Stimulated activated CD8-positive, alpha-beta memory T cell treated with anti-CD3 and anti-CD28 coated beads, Interleukin-2, amount 100 ng/mL, for 1 hour (primary cell): ENCODE results near the gene HCN2.
"Not testable (repeated sequence)": the region's sequence is repeated elsewhere in the genome, so short reads cannot be mapped to it uniquely, and the experiment has no call there.

Source experiments
- DNase-seq, 2 donors: peaks; one replicate each; pipeline ENCODE4 v3.0.0-alpha.2; 2020; ENCODE audit warnings: low read depth in 2 of 2

The HCN2 gene

DNA sequence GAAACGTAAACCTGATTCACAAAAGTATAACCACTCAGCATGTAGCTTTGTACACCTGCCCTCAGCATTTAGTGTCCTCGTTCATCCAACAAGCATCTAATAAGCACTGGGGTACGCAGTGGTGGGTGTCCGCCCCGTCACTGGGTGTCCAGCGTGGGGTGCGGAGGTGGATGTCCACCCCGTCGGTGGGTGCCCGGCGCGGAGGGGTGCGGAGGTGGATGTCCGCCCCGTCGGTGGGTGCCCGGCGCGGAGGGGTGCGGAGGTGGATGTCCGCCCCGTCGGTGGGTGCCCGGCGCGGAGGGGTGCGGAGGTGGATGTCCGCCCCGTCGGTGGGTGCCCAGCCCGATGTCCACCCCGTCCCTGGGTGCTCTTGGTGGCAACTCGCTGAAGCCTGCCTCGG, 4.5 kb upstream of the HCN2 start:
- DNase-seq = not testable (repeated sequence)

DNA sequence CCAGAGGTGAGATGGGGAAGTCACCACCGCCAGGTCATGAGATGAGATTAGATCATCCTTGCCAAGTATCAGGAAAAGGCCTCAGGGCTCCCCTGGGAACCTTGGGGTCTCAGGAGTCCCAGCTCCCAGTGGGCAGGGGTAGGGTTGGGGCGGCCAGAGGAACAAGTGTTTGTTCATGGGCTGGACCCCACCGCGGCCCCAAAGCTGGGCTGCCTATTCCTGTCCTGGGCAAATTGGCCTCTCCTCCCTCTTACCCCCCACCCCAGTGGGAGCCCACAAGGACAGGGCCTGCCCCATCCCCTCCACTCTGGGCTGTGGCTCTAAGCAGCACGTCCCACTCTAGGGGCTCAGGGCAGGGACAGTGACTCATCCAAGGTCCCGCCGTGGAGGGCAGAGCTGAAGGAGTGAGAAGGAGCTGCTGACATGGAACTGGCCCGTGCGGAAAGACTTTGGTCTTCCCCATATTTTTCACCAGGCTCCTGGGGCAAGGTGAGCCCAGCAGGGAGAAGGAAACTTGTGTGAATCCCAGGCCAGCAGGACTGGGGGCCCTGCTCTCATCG, 4.0 kb upstream of the HCN2 start:
- DNase-seq = no peak

DNA sequence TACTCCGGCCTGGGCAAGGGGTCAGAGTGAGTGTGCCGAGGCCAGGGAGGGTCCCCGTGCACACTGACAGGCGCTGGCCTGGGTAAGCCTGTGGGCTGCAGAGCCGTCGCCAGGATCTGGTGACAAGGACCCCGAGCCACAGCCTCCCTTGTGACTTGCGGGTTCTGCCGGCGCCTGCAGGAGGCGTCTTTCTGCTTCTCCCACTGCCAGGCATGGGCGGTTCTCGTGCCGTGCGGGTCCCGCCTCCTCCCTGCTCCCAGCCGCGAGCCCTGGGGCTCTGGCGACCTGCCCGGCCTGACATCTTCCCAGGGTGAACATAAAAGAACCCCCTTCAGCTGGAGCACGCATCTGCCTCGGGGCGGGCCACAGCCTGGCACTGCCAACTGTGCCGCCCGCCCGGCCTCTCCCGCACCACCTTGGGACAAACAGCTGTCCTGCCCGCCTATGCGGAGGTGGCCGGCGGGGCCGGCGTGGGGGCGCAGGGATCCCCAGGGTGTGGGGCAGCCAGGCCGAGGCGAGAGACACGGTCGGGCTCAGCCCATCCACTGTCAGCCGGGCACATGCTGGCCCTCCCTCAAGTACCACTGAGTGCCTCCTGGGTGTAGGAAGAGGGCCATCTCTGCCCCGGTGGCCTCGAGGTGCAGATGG, 1.5 kb upstream of the HCN2 start:
- DNase-seq = no peak

DNA sequence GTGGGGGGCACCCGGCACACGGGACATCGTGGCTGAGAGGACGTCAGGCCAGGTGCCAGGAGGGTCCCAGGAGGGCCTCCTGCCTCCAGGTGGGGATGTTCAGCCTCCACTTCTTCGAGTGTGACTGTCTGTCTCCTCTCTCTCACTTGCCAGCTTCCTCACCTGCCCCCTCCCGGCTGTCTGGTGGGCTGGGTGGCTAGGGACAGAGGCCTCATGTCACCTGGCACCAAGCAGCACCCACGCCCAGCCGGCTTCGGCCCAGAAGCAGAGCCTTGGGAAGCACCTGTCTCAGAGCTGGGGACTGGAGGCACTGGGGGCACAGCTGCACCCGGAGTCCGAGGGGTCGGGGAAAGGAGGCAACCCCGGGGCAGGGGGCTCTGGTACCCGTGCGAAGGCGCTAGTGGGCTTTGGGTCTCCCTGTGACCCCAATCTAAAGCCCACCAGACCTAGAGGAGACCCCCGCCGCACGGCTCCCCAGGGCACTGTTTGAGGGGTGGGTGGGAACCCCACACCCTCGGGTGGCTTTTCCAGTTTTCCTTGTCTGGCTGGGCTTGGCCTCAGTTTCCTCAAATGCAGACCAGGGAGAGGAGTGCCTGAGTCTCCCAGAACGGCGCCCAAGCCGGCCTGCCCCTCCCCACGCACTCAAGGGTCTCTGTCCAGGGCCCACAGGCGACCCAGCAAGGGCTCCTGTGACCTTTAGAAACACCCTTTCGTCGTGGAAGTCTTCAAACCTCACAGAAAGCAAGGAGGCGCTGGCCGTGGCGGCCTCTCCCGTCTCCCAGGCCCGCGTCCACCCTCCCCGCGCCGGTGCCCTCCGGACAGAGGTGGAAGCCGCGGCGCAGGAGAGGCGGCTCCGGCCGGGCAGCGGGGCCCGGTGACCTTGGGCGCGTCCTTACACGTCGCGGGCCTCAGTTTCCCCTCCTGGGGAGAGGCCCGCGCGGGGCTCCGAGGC, 664 bp upstream of the HCN2 start:
- no peak for DNase-seq

DNA sequence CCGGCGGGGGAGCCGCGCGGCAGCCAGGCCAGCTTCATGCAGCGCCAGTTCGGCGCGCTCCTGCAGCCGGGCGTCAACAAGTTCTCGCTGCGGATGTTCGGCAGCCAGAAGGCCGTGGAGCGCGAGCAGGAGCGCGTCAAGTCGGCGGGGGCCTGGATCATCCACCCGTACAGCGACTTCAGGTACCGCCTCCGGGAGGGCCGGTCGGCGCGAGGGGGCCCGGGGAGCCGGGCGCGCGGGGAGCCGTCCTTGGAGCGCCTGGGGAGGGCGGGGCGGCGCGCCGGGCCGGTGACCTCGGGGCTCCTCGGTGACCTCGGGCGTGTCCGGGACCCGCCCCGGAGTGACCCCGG, 690 bp downstream of the HCN2 start:
- DNase-seq = no peak

DNA sequence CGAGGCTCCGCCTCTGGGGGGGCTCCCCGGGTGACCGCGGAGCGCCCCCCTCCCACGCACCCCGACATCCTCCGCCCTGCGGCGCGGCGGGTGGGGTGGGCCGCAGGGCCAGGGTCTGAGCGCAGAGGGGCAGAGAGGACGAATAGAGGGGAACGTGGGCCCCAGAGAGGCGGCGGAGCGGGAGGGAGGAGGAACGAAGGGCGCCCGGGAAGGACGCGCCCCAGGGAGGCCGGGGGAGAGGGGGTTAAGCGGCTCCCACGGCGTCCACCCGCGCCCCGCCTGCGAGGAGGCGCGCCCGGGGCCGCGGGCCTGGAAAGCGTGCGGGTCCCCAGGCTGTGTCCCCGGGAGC, 1.0 kb downstream of the HCN2 start:
- DNase-seq = no peak

DNA sequence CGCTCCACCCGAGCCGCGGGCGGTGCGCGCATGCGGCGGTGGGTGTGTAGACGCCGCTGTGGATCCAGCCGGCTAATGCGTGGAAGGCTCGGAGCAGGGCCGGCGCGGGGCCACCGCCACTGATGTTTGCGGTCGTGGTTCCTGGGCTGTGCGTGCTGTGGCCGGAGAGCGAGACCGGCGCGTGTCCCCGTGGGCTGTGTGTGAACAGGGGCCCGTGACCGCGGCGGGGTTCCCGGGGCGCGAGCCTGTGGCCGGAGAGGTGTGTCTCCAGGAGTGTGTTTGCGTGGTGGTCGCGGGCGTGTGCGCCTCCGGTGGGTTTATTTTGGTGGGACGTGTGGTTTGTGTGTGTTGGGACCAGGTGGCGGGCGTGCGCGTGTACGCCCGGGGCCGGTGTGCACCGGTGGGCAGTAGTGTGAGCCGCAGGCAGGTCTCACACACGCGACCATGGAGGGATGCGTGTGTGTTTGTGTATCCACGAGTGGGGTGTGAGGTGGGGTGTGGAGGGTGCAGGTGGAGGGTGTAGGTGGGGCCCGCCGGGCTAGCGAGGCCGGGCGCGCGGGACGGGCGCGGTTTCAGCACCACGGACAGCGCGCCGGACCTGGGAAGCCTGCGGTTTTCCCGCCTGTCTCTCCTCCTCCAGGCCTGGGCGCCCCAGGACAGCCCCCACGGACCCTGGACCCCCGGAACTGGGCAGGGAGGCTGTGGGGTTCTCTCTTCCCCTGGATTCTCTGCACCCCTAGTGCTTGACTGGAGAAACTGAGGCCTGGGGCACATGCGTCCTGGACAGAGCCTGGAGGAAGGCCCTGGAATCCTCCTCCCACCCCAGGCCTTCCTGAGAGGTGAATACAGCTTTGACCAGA, 1.6 kb downstream of the HCN2 start:
- DNase-seq = no peak

DNA sequence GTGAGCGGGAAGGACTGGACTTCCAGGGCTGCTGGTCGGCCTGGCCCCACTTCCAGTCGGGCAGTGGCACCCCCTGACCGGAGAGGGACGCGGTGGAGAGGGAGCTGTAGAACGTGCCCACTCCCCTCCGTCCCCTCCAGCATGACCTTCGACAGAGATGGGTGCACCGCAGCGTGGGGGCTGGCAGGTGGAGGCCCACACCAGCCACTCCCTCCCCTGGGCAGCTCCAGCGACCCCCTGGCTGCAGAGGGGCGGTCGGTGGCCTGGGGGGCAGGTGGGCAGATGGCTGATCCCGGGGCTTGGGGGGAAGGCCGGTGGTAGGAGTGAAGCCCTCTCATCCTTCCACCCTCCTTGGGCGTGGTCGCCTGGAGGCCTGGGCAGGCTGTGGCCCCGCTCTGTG, 2.4 kb downstream of the HCN2 start:
- no peak for DNase-seq

DNA sequence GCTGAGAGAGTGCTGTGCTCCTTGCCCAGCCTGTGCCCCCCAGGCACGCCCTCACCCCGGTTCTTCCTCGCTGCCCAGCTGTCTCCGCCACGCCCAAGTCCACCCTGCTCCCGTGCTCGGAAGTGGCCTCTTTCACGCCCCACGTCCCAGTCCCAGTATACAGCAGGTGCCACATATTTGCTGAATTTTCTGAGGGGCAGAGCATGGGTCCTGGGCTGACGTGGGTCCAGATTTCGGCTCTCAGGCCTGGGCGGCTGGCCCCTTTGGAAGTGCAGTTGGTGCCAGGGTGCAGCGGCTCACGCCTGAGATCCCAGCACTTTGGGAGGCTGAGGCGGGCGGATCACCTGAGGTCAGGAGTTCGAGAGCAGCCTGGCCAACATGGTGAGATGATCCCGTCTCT, 3.4 kb downstream of the HCN2 start:
- no peak for DNase-seq

DNA sequence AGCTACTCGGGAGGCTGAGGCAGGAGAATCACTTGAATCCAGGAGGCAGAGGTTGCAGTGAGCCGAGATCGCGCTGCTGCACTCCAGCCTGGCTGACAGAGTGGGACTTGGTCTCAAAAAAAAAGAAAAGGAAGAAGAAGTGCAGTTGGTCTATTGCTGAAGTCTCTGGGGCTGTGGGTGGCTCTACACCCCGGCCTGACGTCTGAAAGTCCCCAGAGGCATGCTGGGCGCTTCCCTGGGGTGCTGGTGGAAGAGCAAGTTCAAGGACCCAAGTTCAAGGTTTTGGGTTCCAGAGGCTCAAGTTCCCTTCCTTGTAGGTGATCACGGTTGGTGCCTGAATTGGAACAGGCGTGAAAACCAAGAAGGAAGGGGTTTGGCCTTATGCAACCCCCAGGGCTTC, 3.8 kb downstream of the HCN2 start:
- DNase-seq = no peak

DNA sequence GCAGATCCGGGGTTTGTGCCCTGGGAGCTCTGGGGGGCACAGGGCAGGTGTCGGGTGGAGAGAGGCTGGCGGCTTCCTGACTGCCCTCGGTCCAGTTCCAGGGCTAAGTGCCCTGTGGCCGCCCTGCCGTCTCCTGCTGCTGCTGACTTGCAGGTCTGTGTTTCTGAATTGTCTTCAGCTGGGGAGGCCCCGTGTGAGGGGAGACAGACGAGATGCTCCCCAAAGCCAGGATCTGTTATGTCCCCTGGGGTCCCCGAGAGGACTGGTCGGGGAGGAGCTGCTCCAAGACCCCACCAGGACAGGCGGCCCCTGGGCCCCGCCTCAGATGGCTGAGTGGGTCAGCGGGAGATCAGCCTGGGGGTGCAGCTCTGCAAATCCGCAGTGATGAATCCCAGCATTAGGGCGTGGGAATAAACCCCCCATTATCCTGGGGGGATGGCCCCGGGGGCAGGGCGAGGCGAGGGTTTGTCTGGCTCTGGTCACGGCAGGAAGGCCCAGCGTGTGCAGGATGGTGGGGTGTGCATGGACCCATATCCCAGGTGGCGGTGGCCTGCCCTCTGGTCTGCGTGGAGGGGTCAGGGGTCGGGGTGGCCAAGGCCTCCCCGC, 4.7 kb downstream of the HCN2 start:
- DNase-seq = no peak

DNA sequence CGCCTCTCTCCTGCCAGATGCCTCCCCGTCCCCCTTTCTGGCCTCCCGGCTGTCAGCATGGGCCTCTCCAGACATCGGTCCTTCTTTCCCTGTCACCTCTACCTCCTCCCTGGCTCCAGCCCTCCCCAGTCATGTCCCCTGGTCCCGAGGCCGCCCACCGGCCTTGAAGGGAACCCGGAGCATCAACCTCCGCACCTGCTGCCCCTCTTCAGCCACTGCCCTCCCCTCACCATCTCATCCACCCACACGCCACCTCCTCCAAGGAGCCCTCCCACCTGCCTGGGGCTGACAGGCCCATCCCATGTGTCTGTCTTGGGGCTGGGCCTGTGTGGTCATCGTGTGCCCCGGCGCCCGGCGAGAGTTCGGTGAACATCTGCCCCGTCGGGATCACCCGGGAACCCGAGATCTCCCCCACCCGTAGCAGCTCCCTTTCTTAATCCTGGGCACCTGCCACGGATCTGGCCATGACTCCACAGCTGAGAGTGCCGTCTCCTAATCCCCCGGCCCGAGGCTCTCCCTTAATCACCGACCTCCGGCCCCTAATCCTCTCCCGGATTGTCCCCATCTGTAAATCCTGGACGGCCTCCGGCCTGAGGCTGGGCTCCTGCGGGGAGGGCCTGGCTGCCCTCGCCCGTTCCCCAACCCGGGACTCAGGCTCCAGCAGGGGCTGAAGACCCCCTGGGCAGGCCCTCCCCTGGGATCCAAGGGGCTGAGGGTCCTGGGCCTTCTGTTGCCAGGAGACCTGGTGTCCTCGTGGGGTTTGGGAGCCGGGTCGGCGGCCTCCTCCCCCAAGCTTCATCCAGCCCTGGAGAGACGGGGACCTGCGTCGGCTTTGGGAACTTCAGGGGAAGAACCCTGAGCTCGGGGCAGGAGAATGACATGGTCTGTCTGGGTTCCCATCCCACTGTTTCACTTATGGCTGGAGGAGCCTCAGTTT, 5.9 kb downstream of the HCN2 start:
- DNase-seq = no peak

DNA sequence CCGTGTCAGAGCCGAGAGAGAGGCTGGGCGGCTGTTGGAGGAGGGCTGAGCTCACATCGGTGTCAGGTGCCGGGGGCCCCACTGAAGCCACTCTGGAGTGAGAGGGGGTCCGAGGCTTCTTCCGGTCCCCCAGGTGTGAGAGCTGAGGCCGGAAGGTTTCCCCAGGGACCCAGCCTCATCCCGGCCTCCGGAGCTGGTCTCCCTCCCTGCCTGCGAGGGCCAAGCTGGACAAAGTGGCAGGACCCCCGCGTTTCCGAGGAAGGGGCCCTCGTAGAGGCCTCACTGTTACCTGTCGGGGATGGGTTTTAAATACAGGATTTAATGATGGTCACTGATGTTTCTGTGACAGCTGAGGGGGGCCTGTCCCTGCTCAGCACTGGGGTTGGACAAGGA, 6.6 kb downstream of the HCN2 start:
- DNase-seq = no peak

DNA sequence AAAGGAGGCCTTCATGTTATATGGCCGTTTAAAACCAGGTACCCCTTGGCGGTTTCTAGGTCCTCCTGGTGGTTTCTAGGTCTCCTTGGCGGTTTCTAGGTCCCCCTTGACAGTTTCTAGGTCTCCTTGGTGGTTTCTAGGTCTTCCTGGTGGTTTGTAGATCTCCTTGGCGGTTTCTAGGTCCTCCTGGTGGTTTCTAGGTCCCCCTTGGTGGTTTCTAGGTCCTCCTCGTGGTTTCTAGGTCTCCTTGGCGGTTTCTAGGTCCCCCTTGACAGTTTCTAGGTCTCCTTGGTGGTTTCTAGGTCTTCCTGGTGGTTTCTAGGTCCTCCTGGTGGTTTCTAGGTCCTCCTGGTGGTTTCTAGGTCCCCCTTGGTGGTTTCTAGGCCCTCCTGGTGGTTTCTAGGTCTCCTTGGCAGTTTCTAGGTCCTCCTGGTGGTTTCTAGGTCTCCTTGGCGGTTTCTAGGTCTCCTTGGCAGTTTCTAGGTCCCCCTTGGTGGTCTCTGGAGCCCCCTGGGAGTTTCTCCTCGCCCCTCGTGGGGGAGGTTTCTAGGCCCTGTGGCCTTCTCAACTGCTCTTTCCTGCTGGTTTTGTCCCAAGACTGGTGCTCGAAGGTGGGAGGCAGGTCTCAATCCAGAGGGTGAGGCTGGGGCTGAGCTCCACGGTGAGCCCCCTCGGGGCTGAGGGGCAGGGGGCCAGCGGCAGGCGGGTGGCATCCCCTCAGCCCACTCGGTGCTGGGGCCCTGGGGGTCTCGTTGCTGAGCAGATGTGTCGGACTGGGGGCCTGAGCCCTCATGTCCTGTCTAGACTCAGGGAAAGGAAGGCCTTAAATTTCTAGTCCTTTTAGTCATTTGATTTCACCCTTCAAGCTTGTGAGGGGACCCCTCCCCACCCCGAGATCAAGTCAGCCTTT, 8.0 kb downstream of the HCN2 start:
- no peak for DNase-seq

DNA sequence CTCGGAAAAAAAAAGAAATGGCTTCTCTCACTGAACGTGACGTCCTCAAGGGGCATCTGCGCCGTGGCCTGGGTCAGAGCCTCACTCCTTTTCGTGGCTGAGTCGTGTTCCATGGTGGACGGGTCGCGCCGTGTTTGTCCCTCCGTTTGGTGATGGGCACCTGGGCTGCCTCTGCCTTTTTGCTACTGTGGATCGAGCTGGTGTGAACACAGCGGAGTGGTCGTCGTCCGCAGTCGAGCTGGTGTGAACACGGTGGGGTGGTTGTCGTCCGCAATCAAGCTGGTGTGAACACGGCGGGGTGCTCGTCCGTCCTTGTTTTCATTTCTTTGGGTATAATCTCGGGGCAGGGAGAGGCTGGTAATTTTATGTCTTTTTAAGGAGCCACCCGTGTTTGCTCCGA, 11.6 kb downstream of the HCN2 start:
- DNase-seq = no peak

DNA sequence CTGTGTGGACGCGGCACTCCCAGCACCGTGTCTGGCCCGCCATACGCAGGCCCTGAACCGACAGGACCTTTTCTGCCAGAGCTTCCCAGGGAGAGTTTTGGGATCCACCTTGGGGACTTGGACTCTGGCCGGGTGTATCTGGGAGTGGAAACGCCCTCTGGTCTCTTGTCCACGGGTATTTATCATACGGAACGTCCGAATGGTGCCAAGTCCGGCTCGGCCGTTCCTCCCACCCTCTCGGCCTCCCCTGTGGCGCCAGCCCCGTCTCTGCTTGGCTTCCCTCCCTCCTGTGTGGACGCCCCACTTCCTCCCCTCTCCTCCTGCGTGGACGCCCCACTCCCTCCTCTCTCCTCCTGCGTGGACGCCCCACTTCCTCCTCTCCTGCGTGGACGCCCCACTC, 12.1 kb downstream of the HCN2 start:
- DNase-seq = no peak

DNA sequence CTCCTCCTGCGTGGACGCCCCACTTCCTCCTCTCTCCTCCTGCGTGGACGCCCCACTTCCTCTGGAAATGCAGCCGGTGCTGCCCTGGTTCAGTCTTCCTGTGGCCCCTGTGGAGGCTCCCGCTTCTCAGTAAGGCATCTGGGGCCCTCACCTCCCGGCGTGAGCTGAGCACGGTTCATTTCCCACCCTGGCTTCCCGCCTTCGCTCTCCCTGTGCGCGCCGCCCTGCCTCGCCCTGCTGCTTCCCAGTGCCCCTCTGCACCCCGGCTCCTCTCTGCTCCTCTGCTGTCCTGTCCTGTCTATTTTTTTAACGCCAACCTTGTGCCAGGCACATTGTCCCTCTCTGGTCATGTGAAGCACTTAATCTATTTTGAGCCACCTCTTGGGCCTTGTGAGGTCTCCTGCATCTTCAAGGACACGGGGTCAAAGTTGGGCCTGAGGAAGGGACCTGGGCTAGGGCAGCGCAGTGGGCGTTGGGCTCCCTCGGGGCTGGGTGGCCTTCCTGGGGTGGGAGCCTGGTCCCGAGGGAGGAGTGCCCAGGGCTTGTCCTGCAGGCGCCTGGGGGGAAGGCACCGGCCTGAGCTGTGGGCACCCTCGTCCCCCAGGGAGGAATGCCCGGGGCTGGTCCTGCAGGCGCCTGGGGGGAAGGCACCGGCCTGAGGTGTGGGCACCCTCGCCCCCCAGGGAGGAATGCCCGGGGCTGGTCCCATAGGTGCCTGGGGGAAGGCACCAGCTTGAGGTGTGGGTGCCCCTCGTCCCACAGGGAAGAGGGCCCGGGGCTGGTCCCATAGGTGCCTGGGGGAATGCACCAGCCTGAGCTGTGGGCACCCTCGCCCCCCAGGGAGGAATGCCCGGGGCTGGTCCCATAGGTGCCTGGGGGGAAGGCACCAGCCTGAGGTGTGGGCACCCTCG, 13.0 kb downstream of the HCN2 start:
- no peak for DNase-seq

DNA sequence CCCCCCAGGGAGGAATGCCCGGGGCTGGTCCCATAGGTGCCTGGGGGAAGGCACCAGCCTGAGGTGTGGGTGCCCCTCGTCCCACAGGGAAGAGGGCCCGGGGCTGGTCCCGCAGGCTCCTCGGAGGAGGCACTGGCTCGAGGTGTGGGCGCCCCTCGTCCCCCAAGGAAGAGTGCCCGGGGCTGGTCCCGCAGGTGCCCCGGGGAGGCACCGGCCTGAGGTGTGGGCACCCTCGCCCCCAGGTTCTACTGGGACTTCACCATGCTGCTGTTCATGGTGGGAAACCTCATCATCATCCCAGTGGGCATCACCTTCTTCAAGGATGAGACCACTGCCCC, 13.6 kb downstream of the HCN2 start:
- not testable (repeated sequence) for DNase-seq

DNA sequence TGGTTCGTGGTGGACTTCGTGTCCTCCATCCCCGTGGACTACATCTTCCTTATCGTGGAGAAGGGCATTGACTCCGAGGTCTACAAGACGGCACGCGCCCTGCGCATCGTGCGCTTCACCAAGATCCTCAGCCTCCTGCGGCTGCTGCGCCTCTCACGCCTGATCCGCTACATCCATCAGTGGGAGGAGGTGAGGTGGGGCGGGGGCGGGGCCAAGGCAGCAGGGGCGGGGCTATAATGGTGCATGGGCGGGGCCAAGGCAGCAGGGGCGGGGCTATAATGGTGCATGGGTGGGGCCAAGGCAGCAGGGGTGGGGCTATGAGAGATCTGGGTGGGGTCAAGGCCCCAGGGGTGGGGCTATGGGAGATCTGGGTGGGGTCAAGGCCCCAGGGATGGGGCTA, 14.1 kb downstream of the HCN2 start:
- not testable (repeated sequence) for DNase-seq
